ENCODE data around the gene GJA8. TPM values are rescaled to one million over a fixed set of nuclear protein-coding genes. Genes with fewer than 3 reads are reported as not detected.
"Not testable (repeated sequence)": the region's sequence is repeated elsewhere in the genome, so short reads cannot be mapped to it uniquely, and the experiment has no call there.

Gene GJA8
- total RNA-seq (2014; rRNA removed; shearing (Covaris generic)) (not detected in 2 replicates), total RNA-seq (2022) (not detected in 2 replicates), Bru-seq, nascent RNA (not detected), BruChase-seq, experiment 1, labeled RNA remaining after a 6-hour chase (not detected), BruChase-seq, experiment 2, labeled RNA remaining after a 2-hour chase (not detected)
- long read RNA-seq: 0 reads

DNA sequence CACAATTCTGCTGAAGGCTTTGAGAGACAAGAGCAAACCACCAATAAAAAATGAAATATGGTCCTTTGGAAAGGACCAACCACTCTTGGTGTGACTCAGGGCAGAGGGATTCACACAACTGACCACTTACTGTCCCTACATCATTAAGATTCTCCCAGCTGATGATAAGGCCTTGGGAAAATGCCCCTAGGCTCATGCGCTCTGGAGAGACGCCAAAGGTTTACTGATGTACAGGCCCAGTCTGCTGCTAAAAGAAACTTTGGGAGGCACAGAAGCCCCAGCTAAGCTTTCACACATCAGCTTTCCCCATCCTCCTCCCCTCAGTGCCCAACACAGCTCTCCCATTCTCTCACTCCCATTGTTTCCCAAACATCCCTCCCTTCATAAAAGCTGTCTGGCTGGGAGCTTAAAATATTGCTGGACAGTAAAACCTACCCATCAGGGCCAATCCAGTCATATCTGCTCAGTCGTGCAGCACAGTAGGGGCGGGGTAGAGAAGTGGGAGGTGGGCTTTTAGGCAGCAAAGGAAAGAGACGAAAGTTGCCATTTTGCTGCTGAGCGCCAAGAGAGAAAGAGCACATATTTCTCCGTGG lies at the start of gene GJA8:
Gene GJA8 (plus strand): TSS at position 543 of the 593 bp plus-strand sequence. CDS start 5,161 bp downstream, outside the sequence.
- TF ChIP-seq CTCF (conservative IDR thresholded peaks at IDR 0.05; ENCODE audit: low read length): no peak
- TF ChIP-seq EZH2phosphoT487 (IDR thresholded peaks at IDR 0.05; ENCODE audit: borderline replicate concordance, low read depth, low read length): no peak
- DNase-seq (ENCODE audit: low spot score): no peak
- BruUV-seq (replicated peaks): no TSS peak
- Histone ChIP-seq H3K27ac (ENCODE audit: low read depth, low read length, poor library complexity, severe bottlenecking) (no peak within 1 kb of the TSS), H3K36me3 (ENCODE audit: insufficient read depth, low read length) (no peaks in the 10 kb centered on the region), H3K9me3 (ENCODE audit: low read length) (no peaks in the 10 kb centered on the region), H3K4me3 (ENCODE audit: low read depth, low read length, poor library complexity, severe bottlenecking) (no peak within 1 kb of the TSS), H3K9me2 (ENCODE audit: insufficient read depth, low read length) (no peaks in the 10 kb centered on the region), H4K20me1 (ENCODE audit: insufficient read depth, low read length) (no peaks in the 10 kb centered on the region), H3K4me1 (ENCODE audit: insufficient read depth, low read length, poor library complexity, severe bottlenecking) (no peaks in the 10 kb centered on the region), H3K4me2 (ENCODE audit: low read length) (no peak within 1 kb of the TSS), H3K79me2 (ENCODE audit: insufficient read depth, low read depth, low read length) (no peaks in the 10 kb centered on the region), H2AFZ (ENCODE audit: low read length) (no peak within 1 kb of the TSS)
- CTCF ChIA-PET (ENCODE audit: unreplicated experiment): no interaction called here
- intact Hi-C loops (cut with micrococcal nuclease; ENCODE audit: unreplicated experiment): no loop called here
- POLR2A ChIA-PET: no interaction called here

- Histone ChIP-seq H4K20me1 (ENCODE audit: insufficient read depth, low read length) (no peaks in the 10 kb centered on the region), H3K79me2 (ENCODE audit: insufficient read depth, low read depth, low read length) (no peaks in the 10 kb centered on the region), H3K9me2 (ENCODE audit: insufficient read depth, low read length) (no peaks in the 10 kb centered on the region), H3K4me3 (ENCODE audit: low read depth, low read length, poor library complexity, severe bottlenecking) (no peak overlapping the region), H3K9me3 (ENCODE audit: low read length) (no peaks in the 10 kb centered on the region), H3K4me2 (ENCODE audit: low read length) (no peak overlapping the region), H3K36me3 (ENCODE audit: insufficient read depth, low read length) (no peaks in the 10 kb centered on the region), H3K27ac (ENCODE audit: low read depth, low read length, poor library complexity, severe bottlenecking) (no peak overlapping the region), H3K4me1 (ENCODE audit: insufficient read depth, low read length, poor library complexity, severe bottlenecking) (no peaks in the 10 kb centered on the region), H2AFZ (ENCODE audit: low read length) (no peak overlapping the region)
- POLR2A ChIA-PET: interaction anchor here (0.7 kb wide), 1 partner anchor 22 kb away, joined by 3 read pairs; no protein-coding TSS in a partner anchor
- no peak for DNase-seq (ENCODE audit: low spot score)
- no TSS peak for BruUV-seq (replicated peaks)
- intact Hi-C loops (cut with micrococcal nuclease; ENCODE audit: unreplicated experiment): no loop called here
- CTCF ChIA-PET (ENCODE audit: unreplicated experiment): no interaction called here
- no peak for TF ChIP-seq EZH2phosphoT487 (IDR thresholded peaks at IDR 0.05; ENCODE audit: borderline replicate concordance, low read depth, low read length)
- no peak for TF ChIP-seq CTCF (conservative IDR thresholded peaks at IDR 0.05; ENCODE audit: low read length)
Observed at GRCh38 chr1:147853391-147853790, 49.2 kb upstream of the GJA8 start.

DNA sequence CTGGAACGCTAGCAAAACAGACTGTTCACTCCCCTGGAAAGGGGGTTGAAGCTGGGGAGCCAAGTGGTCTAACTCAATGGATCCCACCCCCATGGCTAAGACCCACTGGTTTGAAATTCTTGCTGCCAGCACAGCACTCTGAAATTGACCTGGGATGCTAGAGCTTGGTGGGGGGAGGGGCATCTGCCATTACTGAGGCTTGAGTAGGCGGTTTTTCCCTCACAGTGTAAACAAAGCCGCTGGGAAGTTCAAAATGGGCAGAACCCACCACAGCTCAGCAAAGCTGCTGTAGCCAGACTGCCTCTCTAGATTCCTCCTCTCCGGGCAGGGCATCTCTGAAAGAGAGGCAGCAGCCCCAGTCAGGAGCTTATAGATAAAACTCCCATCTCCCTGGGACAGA lies 47.6 kb upstream of the GJA8 start:
- H3K79me2 ChIP-seq (ENCODE audit: insufficient read depth, low read depth, low read length); H3K4me1 ChIP-seq (ENCODE audit: insufficient read depth, low read length, poor library complexity, severe bottlenecking); H3K4me3 ChIP-seq (ENCODE audit: low read depth, low read length, poor library complexity, severe bottlenecking); intact Hi-C loops (cut with micrococcal nuclease; ENCODE audit: unreplicated experiment); BruUV-seq (replicated peaks); H3K9me3 ChIP-seq (ENCODE audit: low read length); H3K36me3 ChIP-seq (ENCODE audit: insufficient read depth, low read length); POLR2A ChIA-PET; H3K4me2 ChIP-seq (ENCODE audit: low read length); H3K9me2 ChIP-seq (ENCODE audit: insufficient read depth, low read length); CTCF ChIA-PET (ENCODE audit: unreplicated experiment); H3K27ac ChIP-seq (ENCODE audit: low read depth, low read length, poor library complexity, severe bottlenecking); H2AFZ ChIP-seq (ENCODE audit: low read length); DNase-seq (ENCODE audit: low spot score); H4K20me1 ChIP-seq (ENCODE audit: insufficient read depth, low read length): not testable (repeated sequence)

- H3K4me3 ChIP-seq (ENCODE audit: low read depth, low read length, poor library complexity, severe bottlenecking); H3K27ac ChIP-seq (ENCODE audit: low read depth, low read length, poor library complexity, severe bottlenecking); H4K20me1 ChIP-seq (ENCODE audit: insufficient read depth, low read length); H3K36me3 ChIP-seq (ENCODE audit: insufficient read depth, low read length); BruUV-seq (replicated peaks); H3K4me1 ChIP-seq (ENCODE audit: insufficient read depth, low read length, poor library complexity, severe bottlenecking); H2AFZ ChIP-seq (ENCODE audit: low read length); DNase-seq (ENCODE audit: low spot score); CTCF ChIA-PET (ENCODE audit: unreplicated experiment); H3K9me2 ChIP-seq (ENCODE audit: insufficient read depth, low read length); intact Hi-C loops (cut with micrococcal nuclease; ENCODE audit: unreplicated experiment); H3K79me2 ChIP-seq (ENCODE audit: insufficient read depth, low read depth, low read length); POLR2A ChIA-PET; H3K9me3 ChIP-seq (ENCODE audit: low read length); H3K4me2 ChIP-seq (ENCODE audit: low read length): not testable (repeated sequence)
Observed at GRCh38 chr1:147855996-147856395, 46.6 kb upstream of the GJA8 start.

GRCh38 chr1:147867204-147867603 lies 35.4 kb upstream of the GJA8 start:
- intact Hi-C loops (cut with micrococcal nuclease; ENCODE audit: unreplicated experiment); H3K27ac ChIP-seq (ENCODE audit: low read depth, low read length, poor library complexity, severe bottlenecking); H3K4me1 ChIP-seq (ENCODE audit: insufficient read depth, low read length, poor library complexity, severe bottlenecking); H3K9me2 ChIP-seq (ENCODE audit: insufficient read depth, low read length); BruUV-seq (replicated peaks); H3K36me3 ChIP-seq (ENCODE audit: insufficient read depth, low read length); H4K20me1 ChIP-seq (ENCODE audit: insufficient read depth, low read length); H2AFZ ChIP-seq (ENCODE audit: low read length); CTCF ChIA-PET (ENCODE audit: unreplicated experiment); H3K4me2 ChIP-seq (ENCODE audit: low read length); H3K4me3 ChIP-seq (ENCODE audit: low read depth, low read length, poor library complexity, severe bottlenecking); H3K9me3 ChIP-seq (ENCODE audit: low read length); DNase-seq (ENCODE audit: low spot score); H3K79me2 ChIP-seq (ENCODE audit: insufficient read depth, low read depth, low read length): not testable (repeated sequence)
- POLR2A ChIA-PET: interaction anchor here (0.7 kb wide), 1 partner anchor 396 kb away, joined by 3 read pairs; no protein-coding TSS in a partner anchor
